Common myeloid progenitor, CD34-positive (primary cell): Measurements from ENCODE around the gene KCNIP3.
"Not testable (repeated sequence)": the region's sequence is repeated elsewhere in the genome, so short reads cannot be mapped to it uniquely, and the experiment has no call there.

ENCODE experiments used
- CTCF ChIA-PET: fragments of 350-600 bp; sonication (Branson Sonifier 250); formaldehyde crosslinking; loops from one replicate; lab custom pipeline; 2021; ENCODE audit warnings: antibody characterized with exemption; lab: Charles Lee
- POLR2A ChIA-PET: fragments of 350-600 bp; sonication (Branson Sonifier 250); formaldehyde crosslinking; loops from one replicate; lab custom pipeline; 2021; ENCODE audit warnings: antibody characterized with exemption; lab: Charles Lee
- DNase-seq, 3 donors: peaks; one replicate each; pipeline versions ENCODE4 v3.0.0 to v3.0.0-alpha.2; 2013
- H3K27ac ChIP-seq, 2 experiments: 1 replicate in 1 of 2; 2 replicates in 1 of 2; pipeline ENCODE4 v1.7.0; 2013; ENCODE audit warnings: inconsistent platforms in 2 of 2, low read length in 2 of 2, mild to moderate bottlenecking in 2 of 2, low read depth in 1 of 2, moderate library complexity in 1 of 2; ENCODE audit not compliant: severe bottlenecking in 2 of 2, insufficient read depth in 1 of 2, poor library complexity in 1 of 2
- H3K27me3 ChIP-seq, 5 experiments: replicated peaks in 2 of 5; 1 replicate in 3 of 5; 2 replicates in 2 of 5; pipeline versions ENCODE4 v1.6.1 to v1.7.0; 2013; ENCODE audit warnings: low read length in 4 of 5, mild to moderate bottlenecking in 2 of 5, moderate library complexity in 2 of 5, inconsistent platforms in 1 of 5; ENCODE audit not compliant: insufficient read depth in 5 of 5, control insufficient read depth in 4 of 5
- H3K36me3 ChIP-seq, 4 experiments: 1 replicate in 2 of 4; 2 replicates in 2 of 4; pipeline versions ENCODE4 v1.6.1 to v1.7.0; 2013; ENCODE audit warnings: low read length in 3 of 4, control low read depth in 1 of 4, mild to moderate bottlenecking in 1 of 4; ENCODE audit not compliant: control insufficient read depth in 4 of 4, insufficient read depth in 4 of 4
- H3K4me1 ChIP-seq, 4 experiments: 1 replicate in 3 of 4; 2 replicates in 1 of 4; pipeline versions ENCODE4 v1.6.1 to v1.7.1; 2013; ENCODE audit warnings: low read length in 3 of 4, mild to moderate bottlenecking in 3 of 4, control low read depth in 1 of 4, inconsistent platforms in 1 of 4, moderate library complexity in 1 of 4; ENCODE audit not compliant: control insufficient read depth in 4 of 4, insufficient read depth in 4 of 4; ENCODE audit errors: control extremely low read depth in 1 of 4
- H3K4me3 ChIP-seq, 7 experiments: 1 replicate in 4 of 7; 2 replicates in 3 of 7; pipeline versions ENCODE4 v1.5.1 to v1.7.0; 2013; ENCODE audit warnings: mild to moderate bottlenecking in 7 of 7, low read length in 6 of 7, moderate library complexity in 6 of 7, inconsistent platforms in 2 of 7, low read depth in 2 of 7, control low read depth in 1 of 7; ENCODE audit not compliant: insufficient read depth in 4 of 7, control insufficient read depth in 1 of 7; ENCODE audit errors: extremely low read depth in 1 of 7
- H3K9me3 ChIP-seq, 5 experiments: 1 replicate in 4 of 5; 2 replicates in 1 of 5; pipeline versions ENCODE4 v1.6.1 to v1.7.1; 2013; ENCODE audit warnings: low read length in 4 of 5, mild to moderate bottlenecking in 2 of 5, inconsistent platforms in 1 of 5, low read depth in 1 of 5, moderate library complexity in 1 of 5; ENCODE audit not compliant: control insufficient read depth in 4 of 5, insufficient read depth in 2 of 5; ENCODE audit errors: control extremely low read depth in 1 of 5
- WGBS: methylation state at CpG from one replicate; pipeline ENCODE4 v1.1.5; 2013; ENCODE audit not compliant: insufficient coverage; 5-methylcytosine and 5-hydroxymethylcytosine counted together

Gene KCNIP3

GRCh38 chr2:95401480-95401879 lies 104.3 kb downstream of the KCNIP3 start:
- Histone ChIP-seq H3K27me3 (no peaks in the 10 kb centered on the region), H3K27ac (no peak overlapping the region), H3K36me3 (no peaks in the 10 kb centered on the region), H3K4me1 (peaks cover 0 to 18% (median 15%) of the 10 kb centered on the region in 4 experiments), H3K4me3 (peak overlapping the region in 6 of 7 experiments; percentile 80 to 96 (median 92)), H3K9me3 (no peaks in the 10 kb centered on the region)
- CTCF ChIA-PET: interaction anchor here (1.1 to 2.5 kb wide), 4 partner anchors 8 to 16 kb away, joined by 3 to 17 read pairs (median 6); no protein-coding TSS in a partner anchor
- no peak for DNase-seq
- WGBS: 90% methylated on average over 7 of the region's 9 CpGs
- POLR2A ChIA-PET: interaction anchor here (0.8 kb wide), 1 partner anchor 12 kb away, joined by 3 read pairs; no protein-coding TSS in a partner anchor

GRCh38 chr2:95402004-95402369 lies 104.8 kb downstream of the KCNIP3 start:
- DNase-seq: peak in 1 of 3 donors; percentile 13
- not testable (repeated sequence) for H3K27me3 ChIP-seq, H3K36me3 ChIP-seq, H3K9me3 ChIP-seq
- POLR2A ChIA-PET: interaction anchor here (0.8 kb wide), 1 partner anchor 13 kb away, joined by 3 read pairs; no protein-coding TSS in a partner anchor
- H3K27ac ChIP-seq: peak overlapping the region in 1 of 2 experiments; percentile 87
- H3K4me3 ChIP-seq: peak overlapping the region; percentile 80 to 96 (median 92)
- CTCF ChIA-PET: interaction anchor here (1.1 to 2.5 kb wide), 5 partner anchors 8 to 17 kb away, joined by 3 to 17 read pairs (median 6); no protein-coding TSS in a partner anchor
- 3% methylated on average over 6 of the region's 10 CpGs for WGBS
- peaks cover 0 to 18% (median 15%) of the 10 kb centered on the region in 4 experiments for H3K4me1 ChIP-seq

- Histone ChIP-seq H3K27ac (peak within 1 kb of the TSS; percentile 77 to 87), H3K27me3 (no peaks in the 10 kb centered on the region), H3K4me3 (peak within 1 kb of the TSS; percentile 80 to 96 (median 92)), H3K9me3 (no peaks in the 10 kb centered on the region), H3K4me1 (peaks cover 0 to 18% (median 15%) of the 10 kb centered on the region in 4 experiments), H3K36me3 (peaks cover 0 to 3% (median under 1%) of the 10 kb centered on the region in 4 experiments)
- ChIA-PET POLR2A (interaction anchor here (0.8 kb wide), 1 partner anchor 14 kb away, joined by 3 read pairs; no protein-coding TSS in a partner anchor), CTCF (interaction anchor here (0.7 to 2.5 kb wide), 5 partner anchors 9 to 57 kb away, joined by 3 to 17 read pairs (median 6); no protein-coding TSS in a partner anchor)
- DNase-seq: peak; percentile 90 to 94 (median 92)
- under 1% methylated on average over 61 of the region's 64 CpGs for WGBS
Measured at GRCh38 chr2:95402370-95403203, 105.4 kb downstream of the KCNIP3 start, which contains the start of gene FAHD2A. TSS of gene FAHD2A (plus strand) at chr2:95402708. CDS start at chr2:95405559, 2,851 bp downstream.

- H3K4me3 ChIP-seq: peak overlapping the region; percentile 80 to 96 (median 92)
- peak; percentile 39 to 62 (median 53) for DNase-seq
- peak overlapping the region; percentile 77 to 87 for H3K27ac ChIP-seq
- H3K9me3 ChIP-seq, H3K36me3 ChIP-seq, H3K27me3 ChIP-seq, POLR2A ChIA-PET: not testable (repeated sequence)
- H3K4me1 ChIP-seq: peaks cover 0 to 18% (median 15%) of the 10 kb centered on the region in 4 experiments
- WGBS: 0% methylated on average over 3 of the region's 5 CpGs
- CTCF ChIA-PET: interaction anchor here (0.7 to 2.5 kb wide), 4 partner anchors 10 to 57 kb away, joined by 3 to 17 read pairs (median 6); no protein-coding TSS in a partner anchor
Measured at GRCh38 chr2:95403204-95403721, 106.1 kb downstream of the KCNIP3 start.

DNA sequence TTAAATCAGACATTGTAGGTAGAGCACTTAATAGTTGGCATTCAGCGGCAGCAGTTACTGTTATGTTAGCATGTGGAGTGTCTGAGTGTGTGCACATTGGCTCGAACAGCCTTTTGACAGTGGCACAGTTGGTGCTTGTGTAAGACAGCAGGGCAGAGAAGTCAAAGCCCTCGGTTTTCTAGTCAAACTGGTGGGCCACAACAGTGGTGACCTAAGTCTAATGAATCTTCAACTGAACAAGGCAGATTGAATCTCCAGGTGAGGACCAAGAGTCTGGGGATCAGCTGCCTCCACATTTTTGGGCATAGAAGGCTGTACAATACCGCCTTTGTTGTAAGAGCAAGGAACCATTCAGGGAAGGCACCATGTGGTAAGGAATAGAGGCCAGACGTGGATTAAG lies 106.7 kb downstream of the KCNIP3 start:
- POLR2A ChIA-PET, H3K9me3 ChIP-seq, DNase-seq, H3K27ac ChIP-seq, H3K36me3 ChIP-seq, H3K27me3 ChIP-seq: not testable (repeated sequence)
- Histone ChIP-seq H3K4me1 (peaks cover 0 to 18% (median 15%) of the 10 kb centered on the region in 4 experiments), H3K4me3 (peak overlapping the region in 1 of 7 experiments; percentile 96)
- CTCF ChIA-PET: interaction anchor here (0.7 to 2.5 kb wide), 3 partner anchors 10 to 58 kb away, joined by 3 to 7 read pairs (median 6); no protein-coding TSS in a partner anchor
- WGBS: 100% methylated on average over 5 of the region's 5 CpGs

DNA sequence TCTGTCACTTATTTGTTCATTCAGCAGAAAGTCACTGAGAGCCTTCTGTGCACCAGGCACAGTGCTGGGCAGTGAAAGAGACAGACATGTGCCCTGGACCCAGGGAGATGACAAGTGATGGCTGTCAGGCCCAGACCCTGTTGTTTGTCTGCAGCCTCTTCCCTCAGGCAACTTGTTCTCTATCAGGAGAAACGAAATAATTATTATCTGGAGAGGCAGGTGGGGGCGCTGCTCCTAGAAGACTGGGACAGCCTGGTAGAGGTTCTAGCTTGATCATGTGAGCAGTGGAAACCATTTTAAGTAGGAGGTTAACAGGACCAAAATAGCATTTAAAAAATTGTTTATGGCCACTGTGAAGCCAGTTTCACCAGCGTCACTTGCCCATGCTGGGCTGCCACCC lies 107.5 kb downstream of the KCNIP3 start:
- POLR2A ChIA-PET, CTCF ChIA-PET, H3K9me3 ChIP-seq, H3K27me3 ChIP-seq, H3K27ac ChIP-seq, H3K4me3 ChIP-seq, H3K36me3 ChIP-seq: not testable (repeated sequence)
- DNase-seq: peak in 1 of 3 donors; percentile 2
- WGBS: 100% methylated on average over 2 of the region's 3 CpGs
- peaks cover 0 to 18% (median 15%) of the 10 kb centered on the region in 4 experiments for H3K4me1 ChIP-seq
